MM.1S (cell line): ENCODE results near the gene PRMT7.

ENCODE experiments used
- EZH2 ChIP-seq: fragments of 300-600 bp; sonication (generic); optimal IDR thresholded peaks from 2 replicates; pipeline ENCODE3; 2017; ENCODE audit warnings: low read depth, mild to moderate bottlenecking, antibody characterized with exemption, low read length, mixed read lengths
- TF ChIP-seq, protein P1 (sequence below): fragments of 300-600 bp; sonication (generic); IDR thresholded peaks from 2 replicates; pipeline ENCODE4 v1.5.1; 2016; ENCODE audit warnings: antibody characterized with exemption, low read length, mixed read lengths

DNA sequence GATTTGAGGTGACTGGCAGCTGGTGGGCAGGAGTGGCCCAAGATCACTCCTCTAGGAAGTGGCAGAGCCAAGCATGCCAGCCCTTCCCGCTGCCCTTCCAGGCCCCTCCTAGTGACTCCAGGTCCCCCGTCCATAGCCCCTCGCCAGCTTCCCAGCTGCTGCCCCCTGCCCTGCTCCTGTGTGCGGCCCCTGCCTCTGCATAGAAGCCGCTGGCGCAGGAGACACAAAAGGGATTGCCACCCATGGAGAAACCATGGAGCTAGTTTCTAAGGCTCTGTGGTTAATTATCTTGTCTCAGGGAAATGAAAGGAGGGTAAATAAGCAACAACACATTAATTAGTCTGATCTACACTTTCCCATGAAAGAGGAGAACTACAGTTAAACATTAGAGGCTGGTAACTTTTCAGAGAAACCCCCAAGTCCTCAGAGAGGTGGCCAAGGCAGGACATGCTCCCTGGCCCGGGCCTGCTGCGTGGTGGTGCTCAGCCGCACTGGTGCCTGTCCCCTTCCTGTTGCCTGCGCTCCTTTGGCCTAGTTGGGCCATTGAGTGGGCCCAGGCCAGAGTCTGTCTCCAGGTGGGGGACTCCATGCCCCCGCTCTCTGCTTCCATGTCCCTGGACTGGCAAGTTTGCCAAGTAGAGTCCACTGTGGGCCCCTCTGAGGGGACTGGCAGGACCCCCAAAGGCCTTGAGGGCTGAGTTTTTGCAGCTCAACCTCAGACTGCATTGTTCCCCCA lies 65.2 kb downstream of the PRMT7 start:
- TF ChIP-seq EZH2: no peak
- TF ChIP-seq, protein P1, sequence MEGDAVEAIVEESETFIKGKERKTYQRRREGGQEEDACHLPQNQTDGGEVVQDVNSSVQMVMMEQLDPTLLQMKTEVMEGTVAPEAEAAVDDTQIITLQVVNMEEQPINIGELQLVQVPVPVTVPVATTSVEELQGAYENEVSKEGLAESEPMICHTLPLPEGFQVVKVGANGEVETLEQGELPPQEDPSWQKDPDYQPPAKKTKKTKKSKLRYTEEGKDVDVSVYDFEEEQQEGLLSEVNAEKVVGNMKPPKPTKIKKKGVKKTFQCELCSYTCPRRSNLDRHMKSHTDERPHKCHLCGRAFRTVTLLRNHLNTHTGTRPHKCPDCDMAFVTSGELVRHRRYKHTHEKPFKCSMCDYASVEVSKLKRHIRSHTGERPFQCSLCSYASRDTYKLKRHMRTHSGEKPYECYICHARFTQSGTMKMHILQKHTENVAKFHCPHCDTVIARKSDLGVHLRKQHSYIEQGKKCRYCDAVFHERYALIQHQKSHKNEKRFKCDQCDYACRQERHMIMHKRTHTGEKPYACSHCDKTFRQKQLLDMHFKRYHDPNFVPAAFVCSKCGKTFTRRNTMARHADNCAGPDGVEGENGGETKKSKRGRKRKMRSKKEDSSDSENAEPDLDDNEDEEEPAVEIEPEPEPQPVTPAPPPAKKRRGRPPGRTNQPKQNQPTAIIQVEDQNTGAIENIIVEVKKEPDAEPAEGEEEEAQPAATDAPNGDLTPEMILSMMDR: no peak
